OCI-LY1 (cell line): ENCODE data around the gene CPLX1.

Source experiments
- H2AFZ ChIP-seq: fragments of 200-600 bp; sonication (generic), shearing (Covaris generic); 2 replicates; pipeline ENCODE4 v1.6.0; 2014; ENCODE audit warnings: antibody characterized with exemption, mild to moderate bottlenecking, low read length
- H3F3A ChIP-seq: fragments of 200-600 bp; sonication (generic), shearing (Covaris generic); 2 replicates; pipeline ENCODE4 v1.6.0; 2014; ENCODE audit warnings: mild to moderate bottlenecking, antibody characterized with exemption, low read length, moderate library complexity; ENCODE audit not compliant: insufficient read depth
- H3K27ac ChIP-seq: fragments of 200-600 bp; sonication (generic); 2 replicates; pipeline ENCODE4 v1.5.1; 2014; ENCODE audit warnings: low read length, mixed run types, mild to moderate bottlenecking, low read depth; ENCODE audit not compliant: poor library complexity, severe bottlenecking
- H3K27me3 ChIP-seq: fragments of 200-600 bp; sonication (generic); 2 replicates; pipeline ENCODE4 v1.6.0; 2014; ENCODE audit warnings: antibody characterized with exemption, mild to moderate bottlenecking, low read length, moderate library complexity; ENCODE audit not compliant: insufficient read depth
- H3K36me3 ChIP-seq: fragments of 200-600 bp; sonication (generic); 2 replicates; pipeline ENCODE4 v1.6.1; 2014; ENCODE audit warnings: mild to moderate bottlenecking, antibody characterized with exemption, low read length, moderate library complexity, mixed read lengths; ENCODE audit not compliant: insufficient read depth
- H3K4me1 ChIP-seq: fragments of 200-600 bp; sonication (generic); 2 replicates; pipeline ENCODE4 v1.5.1; 2014; ENCODE audit warnings: mild to moderate bottlenecking, low read length, moderate library complexity; ENCODE audit not compliant: insufficient read depth, severe bottlenecking
- H3K4me2 ChIP-seq: fragments of 200-600 bp; sonication (generic), shearing (Covaris generic); 2 replicates; pipeline ENCODE4 v1.6.1; 2014; ENCODE audit warnings: low read length
- H3K4me3 ChIP-seq: fragments of 200-600 bp; sonication (generic); 2 replicates; pipeline ENCODE4 v1.5.1; 2014; ENCODE audit warnings: low read length, low read depth, mild to moderate bottlenecking, mixed read lengths; ENCODE audit not compliant: poor library complexity, severe bottlenecking
- H3K79me2 ChIP-seq: fragments of 200-600 bp; shearing (Covaris generic); 2 replicates; pipeline ENCODE4 v1.6.1; 2016; ENCODE audit warnings: mixed run types, low read length, mixed read lengths; ENCODE audit not compliant: insufficient read depth
- H3K9ac ChIP-seq: fragments of 200-600 bp; sonication (generic), shearing (Covaris generic); 2 replicates; pipeline ENCODE4 v1.6.1; 2014; ENCODE audit warnings: mild to moderate bottlenecking, low read length, mixed read lengths
- H3K9me2 ChIP-seq: fragments of 200-600 bp; sonication (generic), shearing (Covaris generic); 2 replicates; pipeline ENCODE4 v1.6.1; 2014; ENCODE audit warnings: low read depth, mild to moderate bottlenecking, low read length, mixed read lengths
- H3K9me3 ChIP-seq: fragments of 200-600 bp; shearing (Covaris generic); 2 replicates; pipeline ENCODE4 v1.6.1; 2014; ENCODE audit warnings: low read length, mixed read lengths
- H4K20me1 ChIP-seq: fragments of 200-600 bp; sonication (generic), shearing (Covaris generic); 2 replicates; pipeline ENCODE4 v1.6.0; 2016; ENCODE audit warnings: mild to moderate bottlenecking, low read length; ENCODE audit not compliant: insufficient read depth
- EZH2 ChIP-seq: fragments of 200-600 bp; sonication (generic), shearing (Covaris generic); IDR thresholded peaks from 2 replicates; pipeline ENCODE4 v1.8.0; 2017; ENCODE audit warnings: borderline replicate concordance, mixed run types, mild to moderate bottlenecking, antibody characterized with exemption, low read length, moderate library complexity, mixed read lengths
- TF ChIP-seq, protein P1 (sequence below): fragments of 200-600 bp; sonication (generic), shearing (Covaris generic); IDR thresholded peaks from 2 replicates; pipeline ENCODE4 v1.5.1; 2017; ENCODE audit warnings: mild to moderate bottlenecking, antibody characterized with exemption, low read length, moderate library complexity, mixed read lengths

The CPLX1 gene

DNA sequence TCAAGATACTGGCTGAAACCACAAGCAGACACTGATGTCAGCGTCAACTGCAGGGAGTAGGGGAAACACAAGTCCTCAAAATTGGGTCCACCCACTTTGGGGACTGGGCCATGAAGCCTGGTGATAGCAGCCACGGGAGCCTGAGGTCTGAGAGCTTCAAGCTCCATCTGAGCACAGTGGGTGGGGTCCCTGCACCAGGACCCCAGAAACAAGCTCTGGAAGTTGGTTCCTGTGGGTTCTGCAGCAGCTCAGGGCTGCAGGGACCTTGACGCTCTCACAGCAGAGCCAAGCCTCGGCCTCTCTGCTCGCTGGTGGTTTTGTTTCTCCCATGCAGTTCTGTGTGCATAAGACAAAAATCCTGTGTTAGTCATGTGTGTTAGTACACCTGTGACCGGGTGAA is 54.5 kb downstream of the CPLX1 start:
- H3K9me2 ChIP-seq, result no peaks in the 10 kb centered on the region
- H3K36me3 ChIP-seq, result peaks cover 80% of the 10 kb centered on the region
- H3K9me3 ChIP-seq, result no peaks in the 10 kb centered on the region
- H3K27ac ChIP-seq, result no peak overlapping the region
- H3F3A ChIP-seq, result no peaks in the 10 kb centered on the region
- H4K20me1 ChIP-seq, result no peaks in the 10 kb centered on the region
- H3K4me1 ChIP-seq, result no peaks in the 10 kb centered on the region
- no peak overlapping the region for H3K4me2 ChIP-seq
- no peak overlapping the region for H2AFZ ChIP-seq
- H3K79me2 ChIP-seq, result 0 out of 2 replicates have a peak, but pooled peaks cover 4% of the 10 kb centered on the region
- H3K27me3 ChIP-seq, result no peaks in the 10 kb centered on the region
- TF ChIP-seq, protein P1, sequence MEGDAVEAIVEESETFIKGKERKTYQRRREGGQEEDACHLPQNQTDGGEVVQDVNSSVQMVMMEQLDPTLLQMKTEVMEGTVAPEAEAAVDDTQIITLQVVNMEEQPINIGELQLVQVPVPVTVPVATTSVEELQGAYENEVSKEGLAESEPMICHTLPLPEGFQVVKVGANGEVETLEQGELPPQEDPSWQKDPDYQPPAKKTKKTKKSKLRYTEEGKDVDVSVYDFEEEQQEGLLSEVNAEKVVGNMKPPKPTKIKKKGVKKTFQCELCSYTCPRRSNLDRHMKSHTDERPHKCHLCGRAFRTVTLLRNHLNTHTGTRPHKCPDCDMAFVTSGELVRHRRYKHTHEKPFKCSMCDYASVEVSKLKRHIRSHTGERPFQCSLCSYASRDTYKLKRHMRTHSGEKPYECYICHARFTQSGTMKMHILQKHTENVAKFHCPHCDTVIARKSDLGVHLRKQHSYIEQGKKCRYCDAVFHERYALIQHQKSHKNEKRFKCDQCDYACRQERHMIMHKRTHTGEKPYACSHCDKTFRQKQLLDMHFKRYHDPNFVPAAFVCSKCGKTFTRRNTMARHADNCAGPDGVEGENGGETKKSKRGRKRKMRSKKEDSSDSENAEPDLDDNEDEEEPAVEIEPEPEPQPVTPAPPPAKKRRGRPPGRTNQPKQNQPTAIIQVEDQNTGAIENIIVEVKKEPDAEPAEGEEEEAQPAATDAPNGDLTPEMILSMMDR, result no peak
- TF ChIP-seq EZH2, result no peak
- no peak overlapping the region for H3K9ac ChIP-seq
- H3K4me3 ChIP-seq, result no peak overlapping the region

GRCh38 chr4:770022-770421 is 55.9 kb downstream of the CPLX1 start:
- no peaks in the 10 kb centered on the region for H4K20me1 ChIP-seq
- H3K9me2 ChIP-seq, result no peaks in the 10 kb centered on the region
- H3K9me3 ChIP-seq, result no peaks in the 10 kb centered on the region
- H3K27ac ChIP-seq, result no peak overlapping the region
- H2AFZ ChIP-seq, result no peak overlapping the region
- 0 out of 2 replicates have a peak, but pooled peaks cover 4% of the 10 kb centered on the region for H3K79me2 ChIP-seq
- H3K4me3 ChIP-seq, result no peak overlapping the region
- no peaks in the 10 kb centered on the region for H3K27me3 ChIP-seq
- no peaks in the 10 kb centered on the region for H3F3A ChIP-seq
- TF ChIP-seq, protein P1, result no peak
- no peak for TF ChIP-seq EZH2
- no peaks in the 10 kb centered on the region for H3K4me1 ChIP-seq
- H3K9ac ChIP-seq, result no peak overlapping the region
- H3K36me3 ChIP-seq, result peaks cover 73% of the 10 kb centered on the region
- H3K4me2 ChIP-seq, result no peak overlapping the region

GRCh38 chr4:769511-769910 is 56.4 kb downstream of the CPLX1 start:
- H3K4me1 ChIP-seq, result no peaks in the 10 kb centered on the region
- 0 out of 2 replicates have a peak, but pooled peaks cover 4% of the 10 kb centered on the region for H3K79me2 ChIP-seq
- no peak overlapping the region for H3K4me2 ChIP-seq
- H3K27me3 ChIP-seq, result no peaks in the 10 kb centered on the region
- no peak overlapping the region for H3K4me3 ChIP-seq
- no peak overlapping the region for H2AFZ ChIP-seq
- no peak overlapping the region for H3K27ac ChIP-seq
- peaks cover 70% of the 10 kb centered on the region for H3K36me3 ChIP-seq
- no peaks in the 10 kb centered on the region for H3K9me3 ChIP-seq
- no peaks in the 10 kb centered on the region for H3F3A ChIP-seq
- H3K9ac ChIP-seq, result no peak overlapping the region
- no peaks in the 10 kb centered on the region for H3K9me2 ChIP-seq
- TF ChIP-seq, protein P1, result no peak
- TF ChIP-seq EZH2, result no peak
- H4K20me1 ChIP-seq, result no peaks in the 10 kb centered on the region
